GM12873 (cell line): ENCODE data around the gene TXNRD2.

Experiments used
- TF ChIP-seq, protein P1 (sequence below): IDR thresholded peaks from 2 replicates; pipeline ENCODE4 v1.5.1; 2012; ENCODE audit warnings: low read depth, mild to moderate bottlenecking, moderate library complexity, low read length, control low read depth; ENCODE audit not compliant: insufficient read depth; ENCODE audit errors: missing control alignments

The TXNRD2 gene

DNA sequence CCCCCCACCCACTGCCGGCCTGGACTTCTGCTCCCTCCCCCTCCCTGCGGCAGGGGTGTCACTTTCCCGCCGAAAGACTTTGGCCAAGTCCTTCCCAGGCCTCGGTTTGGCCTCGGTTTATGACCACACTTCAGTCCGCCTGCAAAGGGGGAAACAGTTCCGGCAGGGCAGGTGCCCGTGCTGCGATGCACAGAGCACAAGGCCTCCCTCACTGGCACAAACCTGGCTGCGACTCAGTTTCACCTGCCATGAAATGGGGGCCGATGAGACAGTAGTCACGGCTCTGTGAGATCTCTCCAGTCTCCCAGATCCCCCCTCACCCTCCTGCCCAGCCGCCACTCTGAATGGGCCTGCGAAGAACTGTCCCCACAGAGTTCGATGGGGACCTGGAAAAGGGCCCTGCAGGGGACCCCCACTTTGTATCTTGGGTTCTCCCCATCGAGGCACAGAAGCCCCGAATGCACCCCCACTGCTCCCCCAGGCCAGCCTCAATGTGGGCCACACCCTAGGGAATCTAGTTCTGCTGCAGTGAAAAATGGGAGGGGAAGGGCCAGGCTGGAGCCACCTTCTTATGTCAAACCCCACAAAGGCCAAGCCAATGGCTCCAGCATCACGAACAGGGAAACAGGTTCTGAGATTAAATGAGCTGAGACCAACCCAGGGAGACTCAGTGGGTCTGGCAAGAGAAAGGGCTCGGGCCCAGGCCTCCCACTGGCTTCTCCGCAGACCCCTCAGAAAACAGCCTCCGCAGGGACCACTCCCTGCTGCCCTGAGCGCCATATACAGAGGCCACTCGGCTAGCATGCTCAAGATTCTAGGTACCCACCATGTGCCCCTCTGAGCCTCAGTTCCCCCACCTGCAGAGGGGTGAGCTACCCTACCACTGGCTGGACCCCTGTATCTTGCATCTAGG is 46.0 kb upstream of the TXNRD2 start:
- TF ChIP-seq, protein P1, sequence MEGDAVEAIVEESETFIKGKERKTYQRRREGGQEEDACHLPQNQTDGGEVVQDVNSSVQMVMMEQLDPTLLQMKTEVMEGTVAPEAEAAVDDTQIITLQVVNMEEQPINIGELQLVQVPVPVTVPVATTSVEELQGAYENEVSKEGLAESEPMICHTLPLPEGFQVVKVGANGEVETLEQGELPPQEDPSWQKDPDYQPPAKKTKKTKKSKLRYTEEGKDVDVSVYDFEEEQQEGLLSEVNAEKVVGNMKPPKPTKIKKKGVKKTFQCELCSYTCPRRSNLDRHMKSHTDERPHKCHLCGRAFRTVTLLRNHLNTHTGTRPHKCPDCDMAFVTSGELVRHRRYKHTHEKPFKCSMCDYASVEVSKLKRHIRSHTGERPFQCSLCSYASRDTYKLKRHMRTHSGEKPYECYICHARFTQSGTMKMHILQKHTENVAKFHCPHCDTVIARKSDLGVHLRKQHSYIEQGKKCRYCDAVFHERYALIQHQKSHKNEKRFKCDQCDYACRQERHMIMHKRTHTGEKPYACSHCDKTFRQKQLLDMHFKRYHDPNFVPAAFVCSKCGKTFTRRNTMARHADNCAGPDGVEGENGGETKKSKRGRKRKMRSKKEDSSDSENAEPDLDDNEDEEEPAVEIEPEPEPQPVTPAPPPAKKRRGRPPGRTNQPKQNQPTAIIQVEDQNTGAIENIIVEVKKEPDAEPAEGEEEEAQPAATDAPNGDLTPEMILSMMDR = no peak

DNA sequence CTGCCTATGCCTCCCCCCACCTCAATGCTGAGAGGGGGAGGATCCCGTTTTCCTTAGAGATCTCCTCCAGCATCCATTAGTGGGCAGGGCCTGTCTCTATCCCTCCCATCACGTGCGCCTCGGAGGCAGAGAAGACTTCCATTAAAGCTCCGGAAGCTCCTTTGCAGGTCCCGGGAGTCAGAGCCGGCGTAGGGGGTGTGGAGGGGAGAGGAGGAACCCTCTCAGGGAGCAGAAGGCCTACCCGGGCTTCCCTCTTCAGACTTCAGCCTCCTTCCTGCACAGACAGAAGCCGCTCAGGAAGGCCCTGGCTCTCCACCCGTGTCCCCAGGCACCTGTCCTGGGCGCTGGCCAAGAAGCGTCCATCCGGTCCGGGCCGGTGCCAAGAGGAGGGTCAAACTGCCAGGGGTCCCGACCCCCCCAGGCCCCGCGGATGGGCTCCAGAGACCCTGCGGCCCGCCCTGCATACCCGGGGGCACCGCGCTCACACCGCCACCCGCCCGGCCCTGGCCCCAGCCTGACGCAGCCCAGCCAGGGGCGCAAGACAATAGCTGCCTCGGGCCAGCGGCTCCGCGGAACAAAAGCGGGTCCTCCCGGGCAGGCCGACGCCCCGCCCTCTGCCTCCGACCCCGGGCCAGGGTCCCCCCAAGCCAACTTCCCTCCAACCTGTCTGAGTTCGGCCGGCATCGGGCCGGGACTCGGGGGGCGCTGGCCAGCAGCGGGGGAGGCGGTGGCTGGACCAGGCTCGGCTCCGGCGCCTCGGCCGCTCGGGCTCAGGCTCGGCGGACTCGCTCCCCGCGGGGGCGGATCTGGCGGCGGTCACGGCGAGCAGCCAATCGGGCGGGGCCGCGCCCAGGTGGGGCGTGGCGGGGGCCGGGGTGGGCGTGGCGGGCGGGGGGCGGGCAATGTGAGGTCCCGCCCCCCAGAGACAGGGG is 45.1 kb upstream of the TXNRD2 start:
- TF ChIP-seq, protein P1 = no peak

DNA sequence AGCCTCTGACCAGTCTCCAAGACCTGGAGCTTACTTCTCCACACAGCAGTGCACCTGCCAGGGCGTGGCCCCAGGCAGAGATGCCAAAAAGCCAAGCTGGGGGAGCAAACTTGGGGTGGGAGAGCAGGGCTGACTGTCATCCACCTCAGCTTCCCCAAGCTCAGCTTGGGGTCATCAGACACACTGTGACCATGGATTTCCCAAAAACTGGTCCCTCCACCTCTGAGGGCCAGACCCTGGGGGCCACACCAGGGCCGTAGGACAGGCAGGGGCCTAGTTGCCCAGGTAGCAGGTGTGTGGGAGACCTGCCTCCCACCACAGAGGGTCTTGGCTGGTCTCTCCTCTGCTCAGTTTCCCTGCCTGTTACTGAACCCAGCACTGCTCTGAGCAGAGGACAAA is 44.4 kb upstream of the TXNRD2 start:
- TF ChIP-seq, protein P1 = no peak

DNA sequence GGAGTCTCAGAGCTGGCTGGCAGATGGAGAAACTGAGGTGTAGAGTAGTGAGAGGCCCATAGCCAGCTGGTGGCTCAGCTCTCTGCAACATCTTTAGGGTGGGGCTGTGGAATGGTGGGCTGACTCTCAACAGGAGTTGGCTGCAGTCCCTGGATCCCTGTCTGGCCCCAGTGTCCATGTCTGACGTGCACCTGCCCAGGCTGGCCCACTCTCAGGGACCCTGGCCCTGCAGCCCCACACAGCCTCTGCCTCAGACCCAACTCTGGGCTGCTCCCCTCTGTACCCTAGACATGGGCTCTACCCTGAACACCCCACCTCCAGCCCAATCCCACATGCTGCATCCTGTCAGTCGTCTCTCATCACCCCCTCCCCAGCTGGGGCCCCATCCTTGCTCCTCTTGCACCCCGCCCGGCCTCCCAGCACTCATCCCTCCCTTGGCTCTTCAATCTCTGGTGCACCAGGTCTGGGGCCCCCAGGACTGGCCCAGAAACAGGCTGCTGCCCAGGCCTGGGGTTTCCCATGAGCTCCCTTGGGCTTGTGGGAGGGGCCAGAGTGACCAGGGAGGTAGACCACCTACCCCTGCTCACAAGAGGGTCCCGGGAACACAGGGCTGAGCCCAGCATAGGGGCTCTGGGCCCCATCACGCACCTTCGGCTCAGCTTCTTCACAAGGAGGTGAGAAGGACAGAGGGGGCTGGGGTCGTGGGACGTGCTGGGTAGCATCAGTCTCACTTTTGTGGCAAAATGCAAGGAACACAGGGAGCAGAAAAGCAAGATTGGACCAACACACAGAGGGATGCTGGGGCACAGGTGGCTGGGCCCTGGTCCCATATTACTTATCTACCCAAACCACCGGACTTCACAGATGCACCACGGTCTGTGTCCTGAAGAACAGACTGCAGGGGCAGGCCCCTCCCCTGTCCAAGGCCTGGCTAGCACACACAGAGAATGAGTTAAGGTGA is 43.5 kb upstream of the TXNRD2 start:
- TF ChIP-seq, protein P1 = no peak

DNA sequence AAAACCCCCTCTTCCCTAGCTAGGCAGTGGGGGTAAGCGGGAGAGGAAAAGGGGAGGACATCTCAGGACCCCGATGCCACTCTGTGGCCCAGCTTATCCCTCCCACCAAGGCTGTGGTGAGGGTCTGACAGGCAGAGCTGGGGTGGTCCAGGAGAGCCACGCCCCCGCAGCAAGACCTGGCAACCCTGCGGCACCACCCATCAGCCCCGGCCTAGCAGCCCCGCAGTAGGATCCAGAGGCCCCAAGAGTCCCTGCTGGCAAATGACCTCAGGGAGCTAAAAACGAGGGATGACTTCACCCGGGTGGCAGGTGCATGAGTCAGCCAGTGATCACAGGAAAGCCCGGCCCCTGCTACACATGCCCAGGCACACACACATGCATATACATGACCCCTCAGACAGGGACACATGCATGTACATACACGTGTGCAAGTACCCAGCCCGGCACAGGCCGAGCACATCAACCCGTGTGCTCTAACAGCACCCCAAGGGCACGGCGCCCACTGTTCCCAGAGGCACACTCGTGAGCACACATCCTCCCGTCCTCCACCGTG is 42.7 kb upstream of the TXNRD2 start:
- TF ChIP-seq, protein P1 = no peak

DNA sequence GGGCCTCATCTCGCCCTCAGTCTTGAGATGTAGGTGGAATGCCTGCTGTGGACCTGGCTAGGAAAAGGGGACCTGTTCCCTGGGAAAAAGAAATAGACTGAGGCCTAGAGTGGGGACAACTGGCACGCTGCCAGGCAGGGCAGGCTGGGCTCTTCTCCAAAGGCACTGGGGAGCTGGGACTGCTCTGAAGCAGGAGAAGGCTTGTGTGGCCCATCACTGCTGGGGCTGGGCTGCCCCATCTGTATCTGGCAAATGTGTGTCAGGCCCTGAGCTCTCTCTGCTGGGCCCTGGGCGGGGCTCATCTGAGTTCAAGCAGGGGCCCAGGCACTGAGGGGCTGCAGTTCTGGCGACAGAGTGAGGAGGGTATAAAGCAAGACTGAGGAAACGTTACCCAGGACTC is 42.1 kb upstream of the TXNRD2 start:
- TF ChIP-seq, protein P1 = no peak
